ENCODE results near the gene TMEM52.

Gene TMEM52

GRCh38 chr1:1962752-1963151 lies 43.7 kb upstream of the TMEM52 start:
- no peak for TF ChIP-seq CTCF (IDR thresholded peaks at IDR 0.05; ENCODE audit: borderline replicate concordance, insufficient read depth, low read depth, low read length)
- H3K4me3 ChIP-seq (ENCODE audit: low read depth, low read length) = no peak overlapping the region

GRCh38 chr1:1960480-1961196 lies 41.6 kb upstream of the TMEM52 start:
- TF ChIP-seq CTCF (IDR thresholded peaks at IDR 0.05; ENCODE audit: borderline replicate concordance, insufficient read depth, low read depth, low read length) = no peak
- H3K4me3 ChIP-seq (ENCODE audit: low read depth, low read length) = no peak overlapping the region

GRCh38 chr1:1959840-1960479 lies 40.9 kb upstream of the TMEM52 start:
- TF ChIP-seq CTCF (IDR thresholded peaks at IDR 0.05; ENCODE audit: borderline replicate concordance, insufficient read depth, low read depth, low read length) = peak; percentile 86
- H3K4me3 ChIP-seq (ENCODE audit: low read depth, low read length) = no peak overlapping the region

- H3K4me3 ChIP-seq (ENCODE audit: low read depth, low read length) = no peak overlapping the region
- no peak for TF ChIP-seq CTCF (IDR thresholded peaks at IDR 0.05; ENCODE audit: borderline replicate concordance, insufficient read depth, low read depth, low read length)
These were observed 40.4 kb upstream of the TMEM52 start for GRCh38 chr1:1959459-1959839.

- TF ChIP-seq CTCF (IDR thresholded peaks at IDR 0.05; ENCODE audit: borderline replicate concordance, insufficient read depth, low read depth, low read length) = no peak
- H3K4me3 ChIP-seq (ENCODE audit: low read depth, low read length) = no peak overlapping the region
These were observed 39.0 kb upstream of the TMEM52 start for GRCh38 chr1:1958071-1958541.

GRCh38 chr1:1957533-1957961 lies 38.5 kb upstream of the TMEM52 start:
- no peak overlapping the region for H3K4me3 ChIP-seq (ENCODE audit: low read depth, low read length)
- TF ChIP-seq CTCF (IDR thresholded peaks at IDR 0.05; ENCODE audit: borderline replicate concordance, insufficient read depth, low read depth, low read length) = no peak
